Fibroblast of skin of right biceps (primary cell): ENCODE measurements around the gene PURB.
A peak's percentile ranks its signal among the peaks of the same experiment; 100 is the strongest.
"Not testable (repeated sequence)": the region's sequence is repeated elsewhere in the genome, so short reads cannot be mapped to it uniquely, and the experiment has no call there.

Source experiments
- DNase-seq: peaks from one replicate; pipeline ENCODE4 v3.0.0-alpha.2; 2013

Gene PURB

DNA sequence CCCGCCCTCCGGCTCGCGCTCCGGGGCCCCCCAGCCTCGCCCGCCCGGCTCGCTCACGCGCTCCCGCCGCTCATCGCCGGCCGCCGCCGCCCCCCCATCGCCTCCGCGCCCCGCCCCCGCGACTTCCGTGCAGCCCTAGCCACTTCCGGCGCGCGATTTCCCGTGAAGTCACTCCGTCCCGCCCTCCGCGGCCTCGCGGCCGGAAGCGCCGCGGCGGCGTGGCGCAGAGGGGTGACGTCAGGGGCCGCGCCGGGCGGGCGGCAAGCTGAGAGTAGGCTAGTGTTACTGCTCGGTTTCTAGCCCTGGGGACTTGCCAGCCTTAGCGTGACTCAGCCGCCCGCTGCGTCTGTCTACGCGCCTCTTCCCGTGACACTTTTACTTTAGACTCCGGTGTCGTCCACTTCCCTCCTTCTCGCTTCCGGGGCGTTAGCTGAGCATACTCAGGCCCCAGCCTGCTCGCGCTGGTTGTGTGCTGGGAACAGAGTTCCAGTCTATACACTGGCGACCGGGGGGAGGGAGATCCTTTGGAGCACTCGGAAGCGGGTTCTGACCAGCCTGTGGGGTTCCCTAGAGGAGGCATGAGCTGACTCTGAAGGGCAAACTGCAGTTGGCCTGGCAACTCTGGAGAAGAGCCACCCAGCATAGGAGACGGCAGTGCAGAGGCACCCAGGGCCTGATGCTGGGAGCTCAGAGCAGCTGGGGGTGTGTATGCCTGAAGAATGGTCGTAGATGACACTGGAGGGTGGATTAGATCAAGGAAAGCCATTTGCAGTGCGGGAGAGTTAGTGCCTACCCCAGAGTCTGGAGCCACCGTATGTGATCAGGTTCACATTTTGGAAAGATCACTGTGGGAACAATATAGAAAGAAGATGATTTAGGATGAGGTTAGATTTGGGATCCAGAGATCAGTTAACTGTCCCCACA lies at the start of gene PURB:
Gene PURB, minus strand, starts transcription at position 137 of the 924 bp plus-strand sequence. CDS start 182 bp downstream, outside the sequence.
- DNase-seq: peak; percentile 99

GRCh38 chr7:44935016-44935415 lies 49.7 kb upstream of the PURB start:
- no peak for DNase-seq

DNA sequence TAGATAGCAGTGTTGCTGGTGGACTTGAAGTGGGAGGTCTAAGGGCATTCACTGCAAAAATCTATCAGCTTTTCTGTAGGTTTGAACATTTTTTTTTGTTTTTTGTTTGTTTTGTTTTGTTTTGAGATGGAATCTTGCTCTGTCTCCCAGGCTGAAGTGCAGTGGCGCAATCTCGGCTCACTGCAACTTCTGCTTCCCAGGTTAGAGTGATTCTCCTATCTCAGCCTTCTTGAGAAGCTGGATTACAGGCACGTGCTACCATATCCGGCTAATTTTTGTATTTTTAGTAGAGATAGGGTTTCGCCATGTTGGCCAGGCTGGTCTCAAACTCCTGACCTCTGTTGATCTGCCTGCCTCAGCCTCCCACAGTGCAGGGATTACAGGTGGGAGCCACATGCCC lies 49.2 kb upstream of the PURB start:
- not testable (repeated sequence) for DNase-seq

- DNase-seq: no peak
Observed at GRCh38 chr7:44930921-44931320, 45.6 kb upstream of the PURB start.

DNA sequence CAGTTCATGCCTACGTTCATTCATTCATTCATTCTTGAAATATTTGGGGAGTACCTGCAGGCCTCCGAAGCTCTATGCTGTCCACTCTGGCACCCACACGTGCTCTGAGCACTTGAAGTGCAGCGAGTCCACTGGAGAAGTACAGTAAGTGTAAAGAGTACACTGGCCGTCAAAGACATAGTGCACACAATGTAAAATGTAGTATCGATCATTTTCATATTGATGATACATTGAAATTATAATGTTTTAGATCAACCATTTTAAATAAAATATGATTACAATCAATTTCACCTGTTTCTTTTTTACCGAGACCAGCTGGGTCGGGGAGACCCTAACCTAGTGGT lies 37.0 kb upstream of the PURB start:
- DNase-seq: no peak

GRCh38 chr7:44921607-44922350 lies 36.4 kb upstream of the PURB start:
- DNase-seq: peak; percentile 62

GRCh38 chr7:44920119-44920518 lies 34.8 kb upstream of the PURB start:
- DNase-seq: no peak

- no peak for DNase-seq
Observed at GRCh38 chr7:44918029-44918428, 32.7 kb upstream of the PURB start.

GRCh38 chr7:44917465-44917864 lies 32.1 kb upstream of the PURB start:
- DNase-seq: no peak

- peak; percentile 3 for DNase-seq
Observed at GRCh38 chr7:44914992-44915607, 29.8 kb upstream of the PURB start.

DNA sequence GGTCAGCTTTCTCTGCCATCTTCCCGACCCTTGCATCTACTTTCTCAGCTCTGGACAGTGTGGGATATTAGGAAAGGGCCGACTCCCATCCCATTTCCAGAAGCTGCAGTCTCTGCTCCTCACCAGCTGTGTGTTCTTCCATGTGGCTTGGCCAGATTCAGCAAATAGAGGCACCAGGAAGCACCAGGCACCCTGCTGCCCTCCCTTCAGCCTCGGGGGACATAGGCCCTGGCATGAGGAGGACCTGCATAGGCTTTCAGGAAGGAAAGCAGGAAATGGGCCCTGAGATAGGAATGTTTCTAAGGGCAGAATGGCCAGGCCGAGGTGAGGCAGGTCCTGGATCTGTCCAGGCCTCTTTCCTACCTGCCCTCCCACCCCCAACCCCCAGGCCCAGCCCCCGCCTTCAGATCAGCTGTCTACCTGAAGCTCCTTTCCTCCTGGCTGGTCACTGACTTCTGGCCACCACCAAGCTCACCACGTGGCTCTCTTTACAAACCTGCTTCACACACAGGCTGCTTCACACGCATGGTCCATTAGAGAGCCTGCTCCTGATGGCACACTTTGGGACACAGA lies 27.5 kb upstream of the PURB start:
- DNase-seq: no peak

- DNase-seq: no peak
Observed at GRCh38 chr7:44911911-44912310, 26.6 kb upstream of the PURB start.

DNA sequence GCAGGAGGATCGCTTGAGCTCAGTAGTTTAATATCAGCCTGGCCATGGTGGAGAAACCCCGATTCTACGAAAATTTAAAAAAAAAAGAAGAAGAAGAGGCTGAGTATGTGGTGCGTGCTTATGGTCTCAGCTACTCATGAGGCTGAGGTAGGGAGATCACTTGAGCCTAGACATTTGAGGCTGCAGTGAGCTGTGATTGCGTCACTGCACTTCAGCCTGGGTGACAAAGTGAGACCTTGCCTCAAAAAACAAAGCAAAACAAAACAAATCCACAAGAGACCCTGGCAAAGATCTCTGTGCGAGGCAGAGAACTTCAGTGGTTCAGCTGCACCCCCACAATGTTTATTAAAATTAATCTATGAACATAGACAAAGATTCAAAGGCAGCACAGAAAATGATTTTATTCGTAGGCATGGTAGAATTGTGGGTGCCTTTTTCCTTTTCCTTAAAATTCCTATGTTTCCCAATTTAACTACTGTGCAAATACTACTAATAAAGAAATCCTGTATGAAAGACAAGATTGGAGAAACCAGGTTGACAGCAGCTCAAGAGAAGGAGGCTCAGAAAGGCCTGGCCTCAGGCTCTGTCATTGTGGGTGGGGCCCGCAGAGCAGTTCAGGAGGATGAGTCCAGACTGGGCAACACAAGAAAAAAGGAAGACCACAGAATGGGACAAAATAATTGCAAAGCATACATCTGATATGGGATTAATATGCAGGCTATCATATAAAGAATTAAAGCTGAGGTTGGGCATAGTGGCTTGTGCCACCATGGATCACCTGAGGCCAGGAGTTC lies 24.5 kb upstream of the PURB start:
- DNase-seq: no peak

DNA sequence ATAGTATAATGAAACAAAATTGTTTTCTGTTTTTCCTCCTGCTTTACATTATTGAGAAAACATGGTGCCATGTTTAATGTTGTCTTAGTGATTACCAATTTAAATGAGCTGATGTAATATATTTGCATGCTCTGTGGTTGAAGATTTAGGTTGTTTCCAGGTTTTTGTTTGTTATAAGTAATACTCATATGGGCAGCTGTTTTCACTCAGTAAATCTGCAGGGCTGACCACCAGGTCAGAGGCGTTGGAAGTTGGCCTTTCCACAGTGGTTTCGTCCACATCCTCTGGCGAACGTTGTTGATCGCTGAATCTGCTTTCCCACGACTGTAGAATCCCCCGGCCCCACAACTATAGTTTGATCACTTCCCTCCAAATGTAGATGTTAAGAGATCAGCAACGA lies 21.6 kb upstream of the PURB start:
- DNase-seq: no peak

DNA sequence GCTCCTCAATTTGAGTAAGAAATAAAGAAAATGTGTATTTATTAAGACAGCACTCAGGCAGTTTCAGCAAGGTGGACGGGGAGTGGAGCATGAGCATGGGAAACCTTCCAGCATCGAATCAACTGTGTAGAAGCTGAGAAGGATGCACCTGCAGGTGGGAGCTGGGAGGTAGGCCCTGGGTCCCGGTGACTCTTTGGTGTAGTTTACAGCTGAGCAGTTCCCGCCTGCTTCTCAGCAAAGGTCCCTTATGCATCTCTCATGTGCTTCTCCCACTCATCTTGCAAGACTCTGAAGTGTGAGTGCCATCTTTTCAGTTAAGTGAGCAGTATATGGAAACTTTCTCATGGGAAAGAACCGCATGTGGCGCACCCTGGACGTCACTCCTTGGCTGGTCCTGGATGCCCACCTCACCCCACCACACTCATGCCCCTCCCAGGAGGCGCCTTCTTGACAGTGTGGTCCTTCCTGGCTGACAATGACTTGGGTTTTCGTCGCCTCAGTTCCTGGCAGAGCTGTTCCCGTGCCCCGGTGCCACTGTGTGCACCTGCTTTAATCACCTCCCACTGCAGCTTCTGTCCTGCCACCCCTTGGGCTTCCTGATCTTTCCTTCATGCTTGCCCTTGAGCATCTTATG lies 19.8 kb upstream of the PURB start:
- DNase-seq: no peak

DNA sequence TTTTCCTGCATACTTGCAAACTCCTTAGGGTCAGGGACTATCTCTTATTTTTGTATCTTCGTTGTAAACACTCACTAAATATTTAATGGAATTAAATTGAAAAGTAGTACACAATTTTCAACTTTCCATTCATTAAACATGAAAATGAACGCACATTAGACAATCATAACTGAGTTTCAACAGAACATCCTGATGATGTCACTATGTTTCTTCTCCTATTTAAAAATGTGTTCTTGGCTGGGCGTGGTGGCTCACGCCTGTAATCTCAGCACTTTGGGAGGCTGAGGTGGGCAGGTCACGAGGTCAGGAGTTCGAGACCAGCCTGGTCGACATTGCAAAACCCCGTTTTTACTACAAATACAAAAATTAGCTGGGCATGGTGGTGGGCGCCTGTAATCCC lies 14.1 kb upstream of the PURB start:
- no peak for DNase-seq

DNA sequence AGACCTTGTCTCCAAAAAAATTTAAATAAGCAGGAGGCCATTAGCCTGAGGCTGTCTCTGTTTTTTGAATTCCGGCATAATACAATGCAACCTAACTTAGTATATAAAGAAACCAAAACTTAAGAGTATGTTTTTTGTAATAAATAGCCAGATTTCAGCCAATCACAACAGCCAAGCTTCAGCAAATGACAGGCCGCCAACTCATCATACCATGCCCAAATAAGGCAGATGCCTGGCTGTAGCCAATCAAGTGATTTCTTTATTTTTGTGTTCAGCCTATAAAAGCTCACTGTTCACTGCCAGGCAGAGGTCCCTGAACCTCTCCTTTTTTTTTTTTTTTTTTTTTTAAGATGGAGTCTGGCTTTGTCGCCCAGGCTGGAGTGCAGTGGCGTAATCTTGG lies 12.7 kb upstream of the PURB start:
- DNase-seq: no peak

GRCh38 chr7:44897309-44897708 lies 12.0 kb upstream of the PURB start:
- DNase-seq: peak; percentile 68

DNA sequence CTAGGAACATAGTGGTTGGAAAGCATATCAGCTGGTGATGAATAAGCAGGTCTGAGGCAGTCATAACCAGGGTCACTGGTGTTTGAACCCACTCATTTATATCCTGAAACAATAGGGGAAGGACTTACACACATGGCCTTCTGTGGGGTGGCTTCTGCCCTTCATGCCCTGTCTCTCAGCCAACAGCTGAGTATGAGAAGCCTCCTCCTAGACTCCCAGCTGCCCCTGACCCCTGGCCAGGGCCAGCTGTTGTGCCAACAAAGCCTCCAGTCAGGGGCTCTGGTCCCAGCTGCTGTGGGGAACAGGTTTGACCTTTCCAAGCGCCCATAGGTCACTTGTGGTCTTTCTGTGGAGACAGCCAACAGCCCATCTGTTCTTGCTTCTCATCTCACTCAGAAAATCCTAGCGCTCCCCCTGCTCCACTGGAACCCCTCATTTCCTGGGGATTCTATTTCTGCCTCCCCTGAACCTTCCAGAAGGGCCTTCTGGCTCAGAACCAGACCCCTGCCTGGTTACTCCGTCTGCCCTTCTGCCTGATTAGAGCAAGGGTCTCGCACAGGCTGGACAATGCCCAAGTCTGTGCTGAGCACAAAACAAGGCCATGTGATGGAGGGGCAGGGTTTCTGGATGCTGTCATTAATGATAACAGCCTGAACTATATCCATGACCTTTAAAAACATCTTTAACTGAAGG lies 9.7 kb upstream of the PURB start:
- no peak for DNase-seq

- DNase-seq: no peak
Observed at GRCh38 chr7:44893710-44894234, 8.4 kb upstream of the PURB start.

DNA sequence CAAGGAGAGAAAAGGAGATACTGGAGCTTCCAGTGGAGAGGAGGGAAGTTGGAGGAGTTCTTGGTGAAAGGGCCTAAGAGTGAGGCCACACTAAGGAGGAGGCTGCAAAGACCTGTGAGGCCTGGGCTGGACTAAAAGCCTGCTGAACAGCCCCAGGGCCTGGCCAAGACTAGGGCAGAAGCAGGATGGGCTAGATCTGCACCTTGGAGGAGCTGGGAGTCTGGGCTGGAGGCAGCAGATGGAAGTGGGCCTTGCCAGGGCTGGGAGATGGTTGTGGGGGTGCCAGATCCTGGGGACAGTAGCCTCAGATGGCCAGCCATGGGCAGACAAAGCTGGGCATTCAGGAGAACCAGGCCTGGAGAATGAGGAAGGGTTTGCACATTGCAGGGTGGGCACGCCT lies 6.5 kb upstream of the PURB start:
- DNase-seq: no peak
